GM21723 (cell line): ENCODE results near the gene ATP6V0C.
A peak's percentile ranks its signal among the peaks of the same experiment; 100 is the strongest.

Source experiments
- ATAC-seq: cut with Tn5 transposase; IDR thresholded peaks from one replicate; pipeline ENCODE4 v1.9.1; 2021; ENCODE audit warnings: mild to moderate bottlenecking, moderate library complexity; ENCODE audit not compliant: unreplicated experiment

The ATP6V0C gene

GRCh38 chr16:2490190-2491105, 23.3 kb upstream of the ATP6V0C start:
- ATAC-seq = no peak

GRCh38 chr16:2492292-2492691, 21.5 kb upstream of the ATP6V0C start:
- ATAC-seq = no peak

- ATAC-seq = no peak
Observed at GRCh38 chr16:2493605-2494004, 20.1 kb upstream of the ATP6V0C start.

GRCh38 chr16:2494616-2495015, 19.1 kb upstream of the ATP6V0C start:
- ATAC-seq = no peak

GRCh38 chr16:2495041-2495440, 18.7 kb upstream of the ATP6V0C start:
- no peak for ATAC-seq

- no peak for ATAC-seq
Observed at GRCh38 chr16:2496223-2497115, 17.3 kb upstream of the ATP6V0C start.

- ATAC-seq = no peak
Observed at GRCh38 chr16:2497116-2497630, 16.6 kb upstream of the ATP6V0C start.

GRCh38 chr16:2497695-2498484, 15.9 kb upstream of the ATP6V0C start:
- no peak for ATAC-seq

GRCh38 chr16:2498531-2499253, 15.1 kb upstream of the ATP6V0C start:
- no peak for ATAC-seq

- ATAC-seq = no peak
Observed at GRCh38 chr16:2499454-2499853, 14.3 kb upstream of the ATP6V0C start.

- ATAC-seq = no peak
Observed at GRCh38 chr16:2499890-2500429, 13.8 kb upstream of the ATP6V0C start.

- no peak for ATAC-seq
Observed at GRCh38 chr16:2500430-2500917, 13.3 kb upstream of the ATP6V0C start.

- ATAC-seq = no peak
Observed at GRCh38 chr16:2500918-2501750, 12.6 kb upstream of the ATP6V0C start.

- ATAC-seq = no peak
Observed at GRCh38 chr16:2501946-2502895, 11.5 kb upstream of the ATP6V0C start.

- no peak for ATAC-seq
Observed at GRCh38 chr16:2505695-2506094, 8.1 kb upstream of the ATP6V0C start.

GRCh38 chr16:2507052-2507659, 6.6 kb upstream of the ATP6V0C start:
- ATAC-seq = peak; percentile 53

- no peak for ATAC-seq
Observed at GRCh38 chr16:2507665-2508064, 6.1 kb upstream of the ATP6V0C start.
